Keratinocyte (primary cell): ENCODE results near the gene SMYD3. TPM values are rescaled to one million over a fixed set of nuclear protein-coding genes. Genes with fewer than 3 reads are reported as not detected.

Experiments used
- DNase-seq: peaks from one replicate; pipeline ENCODE4 v3.0.0-alpha.2; 2011; ENCODE audit warnings: low read depth, missing footprints, low spot score
- FAIRE-seq: peaks from 2 replicates; lab custom pipeline; 2011; peaks lifted over from hg19 to GRCh38; lab: Jason Lieb, UNC
- H2AFZ ChIP-seq: 2 replicates; pipeline ENCODE4 v1.6.0; 2012; ENCODE audit warnings: low read length, control low read depth, inconsistent platforms; ENCODE audit not compliant: control insufficient read depth
- H3K27ac ChIP-seq: 2 replicates; pipeline ENCODE4 v1.5.1; 2011; ENCODE audit warnings: low read length; ENCODE audit not compliant: control insufficient read depth, insufficient read depth
- H3K27me3 ChIP-seq: 3 replicates; pipeline ENCODE4 v1.6.0; 2011; ENCODE audit warnings: low read length; ENCODE audit not compliant: control insufficient read depth, insufficient read depth; ENCODE audit errors: extremely low read depth
- H3K36me3 ChIP-seq, 2 experiments: 2 replicates in 1 of 2; 3 replicates in 1 of 2; pipeline ENCODE4 v1.5.1; 2011; ENCODE audit warnings: low read length in 2 of 2, mild to moderate bottlenecking in 1 of 2; ENCODE audit not compliant: control insufficient read depth in 2 of 2, insufficient read depth in 2 of 2; ENCODE audit errors: extremely low read depth in 1 of 2
- H3K4me1 ChIP-seq: 3 replicates; pipeline ENCODE4 v1.5.1; 2011; ENCODE audit warnings: low read length; ENCODE audit not compliant: control insufficient read depth, insufficient read depth; ENCODE audit errors: extremely low read depth
- H3K4me2 ChIP-seq: 3 replicates; pipeline ENCODE4 v1.6.0; 2011; ENCODE audit warnings: low read depth, low read length; ENCODE audit not compliant: control insufficient read depth, insufficient read depth; ENCODE audit errors: extremely low read depth
- H3K4me3 ChIP-seq, 3 experiments: fragments of 200-600 bp in 1 of 3; sonication (generic) in 1 of 3; 2 replicates in 2 of 3; 3 replicates in 1 of 3; pipeline ENCODE4 v1.5.1; 2011 to 2016; ENCODE audit warnings: low read length in 3 of 3, mild to moderate bottlenecking in 3 of 3, control low read depth in 2 of 3, inconsistent platforms in 1 of 3, low read depth in 1 of 3, mixed read lengths in 1 of 3, mixed run types in 1 of 3, moderate library complexity in 1 of 3; ENCODE audit not compliant: control insufficient read depth in 2 of 3, insufficient read depth in 2 of 3; ENCODE audit errors: extremely low read depth in 1 of 3
- H3K79me2 ChIP-seq: 2 replicates; pipeline ENCODE4 v1.6.0; 2012; ENCODE audit warnings: low read length; ENCODE audit not compliant: control insufficient read depth, insufficient read depth
- H3K9ac ChIP-seq: 3 replicates; pipeline ENCODE4 v1.6.0; 2011; ENCODE audit warnings: low read length; ENCODE audit not compliant: control insufficient read depth, insufficient read depth; ENCODE audit errors: extremely low read depth
- H3K9me1 ChIP-seq: 3 replicates; pipeline ENCODE4 v1.6.0; 2011; ENCODE audit warnings: low read length; ENCODE audit not compliant: control insufficient read depth, insufficient read depth; ENCODE audit errors: extremely low read depth
- H3K9me3 ChIP-seq: 2 replicates; pipeline ENCODE4 v1.5.1; 2012; ENCODE audit warnings: low read depth, low read length; ENCODE audit not compliant: control insufficient read depth
- H4K20me1 ChIP-seq: 3 replicates; pipeline ENCODE4 v1.6.0; 2011; ENCODE audit warnings: low read length; ENCODE audit not compliant: control insufficient read depth, insufficient read depth; ENCODE audit errors: extremely low read depth
- CTCF ChIP-seq, 3 experiments: IDR thresholded peaks in 1 of 3; conservative IDR thresholded peaks in 1 of 3; optimal IDR thresholded peaks in 1 of 3; 2 replicates in 2 of 3; 3 replicates in 1 of 3; pipeline versions ENCODE3 to v1.5.1; 2011; ENCODE audit warnings: low read length in 3 of 3, mild to moderate bottlenecking in 3 of 3, moderate library complexity in 2 of 3, control low read depth in 1 of 3, inconsistent platforms in 1 of 3; ENCODE audit not compliant: insufficient read depth in 2 of 3; ENCODE audit errors: extremely low read depth in 1 of 3
- EZH2 ChIP-seq: IDR thresholded peaks from one replicate; pipeline ENCODE4 v1.6.1; 2012; ENCODE audit warnings: inconsistent platforms, mild to moderate bottlenecking, low read length, moderate library complexity
- dilution Hi-C: fragments of 300-500 bp; cut with MboI; formaldehyde crosslinking; loops from one replicate; pipeline ENCODE4 v1.7.0; 2020; ENCODE audit warnings: low sequenced_read_pairs; ENCODE audit not compliant: extremely low pct_ligation_motif_present
- polyA plus RNA-seq, 5 experiments: library from polyadenylated mRNA; depleted of rRNA in 3 of 5; stranded (reverse) in 3 of 5; stranded (forward) in 1 of 5; unstranded in 1 of 5; fragments of >200 nt; gene quantifications; 1 replicate in 1 of 5; 2 replicates in 3 of 5; 3 replicates in 1 of 5; pipeline versions ENCODE4 v1.2.1 to v1.2.3, GENCODE V29; 2011 to 2012; ENCODE audit warnings: missing spikeins in 2 of 5, low read depth in 1 of 5, low replicate concordance in 1 of 5

Gene SMYD3
- polyA plus RNA-seq, 1 donor (not counting 4 experiments of a cell fraction or from before 2014, with no cell fraction given), result 31.0 TPM

DNA sequence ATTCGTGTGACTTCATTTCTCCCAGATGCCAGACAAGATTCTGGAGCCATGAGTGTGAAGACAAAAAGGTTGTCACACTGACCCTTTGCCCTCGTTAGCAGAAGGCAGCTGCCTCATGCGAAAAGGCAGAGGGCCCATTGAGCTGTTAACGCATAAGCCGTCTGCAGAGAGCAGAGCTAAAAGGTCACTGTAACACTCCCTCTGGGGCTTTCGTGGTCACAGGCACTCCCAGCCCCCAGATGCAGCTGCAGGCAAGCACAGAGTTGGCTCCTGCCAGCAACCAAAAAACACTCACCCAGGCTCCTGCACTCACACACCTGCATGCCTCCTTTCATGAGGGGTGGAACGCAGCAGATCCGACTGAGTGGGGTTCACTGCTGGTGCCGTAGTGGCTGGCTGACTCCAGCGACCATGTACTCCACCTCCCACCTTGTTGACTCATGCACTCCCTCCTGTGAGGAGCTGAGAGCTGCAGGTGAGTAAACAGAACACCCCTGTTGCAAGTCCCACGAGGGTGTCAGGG, 287.5 kb downstream of the SMYD3 start:
- Histone ChIP-seq H3K4me2 (no peak overlapping the region), H3K27me3 (no peaks in the 10 kb centered on the region), H3K4me3 (no peak overlapping the region), H4K20me1 (no peaks in the 10 kb centered on the region), H3K27ac (no peak overlapping the region), H2AFZ (no peak overlapping the region), H3K4me1 (no peaks in the 10 kb centered on the region), H3K9ac (no peak overlapping the region), H3K9me3 (no peaks in the 10 kb centered on the region), H3K36me3 (no peaks in the 10 kb centered on the region), H3K9me1 (no peaks in the 10 kb centered on the region), H3K79me2 (no peaks in the 10 kb centered on the region)
- TF ChIP-seq CTCF (optimal IDR thresholded peaks at IDR 0.05 in 1 of 3, IDR thresholded peaks at IDR 0.05 in 1 of 3, conservative IDR thresholded peaks at IDR 0.05 in 1 of 3; ENCODE audit: extremely low read depth in 1 of 3, insufficient read depth in 2 of 3, low read length in 3 of 3) (no peak), EZH2 (no peak)
- DNase-seq, result no peak
- no peak for FAIRE-seq
- dilution Hi-C loops, result no loop called here

DNA sequence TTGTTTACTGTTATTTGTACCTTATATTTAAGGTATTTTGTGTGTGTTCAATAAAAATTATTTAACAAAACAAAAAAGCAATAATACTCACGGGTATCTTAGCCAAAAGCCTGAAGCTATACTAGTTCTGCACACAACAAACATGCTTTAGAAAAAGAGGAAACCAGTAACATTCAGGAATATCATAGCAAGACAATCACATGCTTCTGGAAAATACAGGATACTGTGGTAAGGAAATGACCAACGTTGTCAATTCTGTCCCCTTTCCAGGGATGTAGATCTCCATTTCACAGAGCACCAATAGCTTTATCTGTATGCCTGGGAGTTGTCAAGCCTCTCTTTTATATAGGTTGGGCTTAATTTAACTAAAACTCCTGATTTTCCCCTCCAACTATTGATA, 288.4 kb downstream of the SMYD3 start:
- DNase-seq (no peak), FAIRE-seq (no peak)
- no peaks in the 10 kb centered on the region for H4K20me1 ChIP-seq
- no peaks in the 10 kb centered on the region for H3K9me1 ChIP-seq
- H3K9me3 ChIP-seq, result no peaks in the 10 kb centered on the region
- no peak overlapping the region for H2AFZ ChIP-seq
- dilution Hi-C loops, result no loop called here
- no peaks in the 10 kb centered on the region for H3K4me1 ChIP-seq
- TF ChIP-seq CTCF (optimal IDR thresholded peaks at IDR 0.05 in 1 of 3, IDR thresholded peaks at IDR 0.05 in 1 of 3, conservative IDR thresholded peaks at IDR 0.05 in 1 of 3; ENCODE audit: extremely low read depth in 1 of 3, insufficient read depth in 2 of 3, low read length in 3 of 3) (no peak), EZH2 (no peak)
- no peaks in the 10 kb centered on the region for H3K79me2 ChIP-seq
- H3K4me2 ChIP-seq, result no peak overlapping the region
- H3K36me3 ChIP-seq, result no peaks in the 10 kb centered on the region
- H3K27me3 ChIP-seq, result no peaks in the 10 kb centered on the region
- no peak overlapping the region for H3K4me3 ChIP-seq
- no peak overlapping the region for H3K27ac ChIP-seq
- H3K9ac ChIP-seq, result no peak overlapping the region
